AG04450 (cell line): ENCODE measurements around the gene AQP2. TPM values are rescaled to one million over a fixed set of nuclear protein-coding genes. Genes with fewer than 3 reads are reported as not detected.
"Not testable (repeated sequence)": the region's sequence is repeated elsewhere in the genome, so short reads cannot be mapped to it uniquely, and the experiment has no call there.

Experiments used
- CTCF ChIA-PET: fragments of 300-600, 350-600 bp; formaldehyde crosslinking; extraction: SDS; loops from one replicate; lab custom pipeline; 2022; ENCODE audit warnings: antibody characterized with exemption, inconsistent platforms; lab: Charles Lee
- POLR2A ChIA-PET: fragments of 350-600 bp; formaldehyde crosslinking; extraction: SDS; loops from one replicate; lab custom pipeline; 2021; ENCODE audit warnings: antibody characterized with exemption, inconsistent platforms; lab: Yijun Ruan, JAX
- DNase-seq: peaks from one replicate; pipeline ENCODE4 v3.0.0-alpha.2; 2011; ENCODE audit warnings: low read depth, low spot score
- H3K27ac ChIP-seq: one replicate; pipeline ENCODE4 v1.5.1; 2012; ENCODE audit warnings: low read depth, low read length, control low read depth
- H3K27me3 ChIP-seq: one replicate; pipeline ENCODE4 v1.6.0; 2012; ENCODE audit warnings: low read length; ENCODE audit not compliant: control insufficient read depth, insufficient read depth
- H3K4me3 ChIP-seq: 2 replicates; pipeline ENCODE4 v1.5.1; 2011; ENCODE audit warnings: mild to moderate bottlenecking, low read depth, low read length, control low read depth
- H3K9me3 ChIP-seq: 2 replicates; pipeline ENCODE4 v1.5.1; 2012; ENCODE audit warnings: low read length; ENCODE audit not compliant: control insufficient read depth, insufficient read depth
- polyA plus RNA-seq: library from polyadenylated mRNA; depleted of rRNA; stranded (reverse); fragments of >200 nt; gene quantifications from 2 replicates; pipeline ENCODE4 v1.2.3, GENCODE V29; 2011
- TF ChIP-seq, protein P1 (sequence below): IDR thresholded peaks from 2 replicates; pipeline ENCODE4 v1.5.1; 2011; ENCODE audit warnings: low read depth, low read length, control low read depth, inconsistent platforms

AQP2 gene
- polyA plus RNA-seq, 1 experiment, result not detected

GRCh38 chr12:49983892-49984291 lies 33.4 kb downstream of the AQP2 start:
- ChIA-PET POLR2A (interaction anchor here (0.9 to 1.1 kb wide), 2 partner anchors 67 to 114 kb away, joined by 4 read pairs; no protein-coding TSS in a partner anchor), CTCF (interaction anchor here (0.9 to 7.0 kb wide), 9 partner anchors 9 to 117 kb away, joined by 3 to 102 read pairs (median 5); partner anchors contain the start of gene RACGAP1)
- peak overlapping the region; percentile 47 for H3K27ac ChIP-seq

GRCh38 chr12:49984476-49985359 lies 34.2 kb downstream of the AQP2 start:
- ChIA-PET CTCF (interaction anchor here (0.9 to 7.0 kb wide), 9 partner anchors 9 to 118 kb away, joined by 3 to 102 read pairs (median 8); no protein-coding TSS in a partner anchor), POLR2A (interaction anchor here (0.9 to 1.1 kb wide), 2 partner anchors 66 to 115 kb away, joined by 4 read pairs; no protein-coding TSS in a partner anchor)
- no peak for DNase-seq
- no peaks in the 10 kb centered on the region for H3K27me3 ChIP-seq
- TF ChIP-seq, protein P1, sequence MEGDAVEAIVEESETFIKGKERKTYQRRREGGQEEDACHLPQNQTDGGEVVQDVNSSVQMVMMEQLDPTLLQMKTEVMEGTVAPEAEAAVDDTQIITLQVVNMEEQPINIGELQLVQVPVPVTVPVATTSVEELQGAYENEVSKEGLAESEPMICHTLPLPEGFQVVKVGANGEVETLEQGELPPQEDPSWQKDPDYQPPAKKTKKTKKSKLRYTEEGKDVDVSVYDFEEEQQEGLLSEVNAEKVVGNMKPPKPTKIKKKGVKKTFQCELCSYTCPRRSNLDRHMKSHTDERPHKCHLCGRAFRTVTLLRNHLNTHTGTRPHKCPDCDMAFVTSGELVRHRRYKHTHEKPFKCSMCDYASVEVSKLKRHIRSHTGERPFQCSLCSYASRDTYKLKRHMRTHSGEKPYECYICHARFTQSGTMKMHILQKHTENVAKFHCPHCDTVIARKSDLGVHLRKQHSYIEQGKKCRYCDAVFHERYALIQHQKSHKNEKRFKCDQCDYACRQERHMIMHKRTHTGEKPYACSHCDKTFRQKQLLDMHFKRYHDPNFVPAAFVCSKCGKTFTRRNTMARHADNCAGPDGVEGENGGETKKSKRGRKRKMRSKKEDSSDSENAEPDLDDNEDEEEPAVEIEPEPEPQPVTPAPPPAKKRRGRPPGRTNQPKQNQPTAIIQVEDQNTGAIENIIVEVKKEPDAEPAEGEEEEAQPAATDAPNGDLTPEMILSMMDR, result no peak
- no peaks in the 10 kb centered on the region for H3K9me3 ChIP-seq
- H3K4me3 ChIP-seq, result no peak overlapping the region
- peak overlapping the region; percentile 47 for H3K27ac ChIP-seq

More at GRCh38 chr12:49983892-49984291, 33.4 kb downstream of the AQP2 start:
- no peak overlapping the region; the same call in 1 of the 2 replicates for H3K4me3 ChIP-seq
- H3K27me3 ChIP-seq, result no peaks in the 10 kb centered on the region
- TF ChIP-seq, protein P1, result 0 out of 2 replicates have a peak, but pooled peaks have one; percentile 6
- no peaks in the 10 kb centered on the region for H3K9me3 ChIP-seq
- DNase-seq, result peak; percentile 67

GRCh38 chr12:49985981-49986380 lies 35.4 kb downstream of the AQP2 start:
- DNase-seq, result no peak
- Histone ChIP-seq H3K27ac (no peak overlapping the region), H3K4me3 (no peak overlapping the region), H3K9me3 (no peaks in the 10 kb centered on the region), H3K27me3 (no peaks in the 10 kb centered on the region)
- TF ChIP-seq, protein P1, result no peak
- POLR2A ChIA-PET, result no interaction called here
- CTCF ChIA-PET, result interaction anchor here (1.3 to 2.1 kb wide), 2 partner anchors 19 to 69 kb away, joined by 4 to 8 read pairs; no protein-coding TSS in a partner anchor

DNA sequence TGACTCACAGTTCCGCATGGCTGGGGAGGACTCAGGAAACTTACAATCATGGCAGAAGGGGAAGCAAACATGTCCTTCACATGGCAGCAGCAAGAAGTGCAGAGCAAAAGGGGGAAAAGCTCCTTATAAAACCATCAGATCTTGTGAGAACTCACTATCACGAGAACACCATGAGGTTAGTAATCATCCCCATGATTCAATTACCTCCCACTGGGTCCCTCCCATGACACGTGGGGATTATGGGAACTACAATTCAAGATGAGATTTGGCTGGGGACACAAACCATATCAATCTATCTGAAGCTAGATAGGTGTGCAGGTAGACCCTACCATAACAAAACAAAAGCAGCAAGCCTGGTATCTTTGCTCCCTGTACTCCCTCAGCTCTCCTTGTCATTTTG lies 35.9 kb downstream of the AQP2 start:
- H3K9me3 ChIP-seq, POLR2A ChIA-PET, DNase-seq, H3K27me3 ChIP-seq, H3K4me3 ChIP-seq, H3K27ac ChIP-seq: not testable (repeated sequence)
- CTCF ChIA-PET, result interaction anchor here (1.0 to 2.1 kb wide), 3 partner anchors 20 to 69 kb away, joined by 3 to 8 read pairs (median 4); no protein-coding TSS in a partner anchor

DNA sequence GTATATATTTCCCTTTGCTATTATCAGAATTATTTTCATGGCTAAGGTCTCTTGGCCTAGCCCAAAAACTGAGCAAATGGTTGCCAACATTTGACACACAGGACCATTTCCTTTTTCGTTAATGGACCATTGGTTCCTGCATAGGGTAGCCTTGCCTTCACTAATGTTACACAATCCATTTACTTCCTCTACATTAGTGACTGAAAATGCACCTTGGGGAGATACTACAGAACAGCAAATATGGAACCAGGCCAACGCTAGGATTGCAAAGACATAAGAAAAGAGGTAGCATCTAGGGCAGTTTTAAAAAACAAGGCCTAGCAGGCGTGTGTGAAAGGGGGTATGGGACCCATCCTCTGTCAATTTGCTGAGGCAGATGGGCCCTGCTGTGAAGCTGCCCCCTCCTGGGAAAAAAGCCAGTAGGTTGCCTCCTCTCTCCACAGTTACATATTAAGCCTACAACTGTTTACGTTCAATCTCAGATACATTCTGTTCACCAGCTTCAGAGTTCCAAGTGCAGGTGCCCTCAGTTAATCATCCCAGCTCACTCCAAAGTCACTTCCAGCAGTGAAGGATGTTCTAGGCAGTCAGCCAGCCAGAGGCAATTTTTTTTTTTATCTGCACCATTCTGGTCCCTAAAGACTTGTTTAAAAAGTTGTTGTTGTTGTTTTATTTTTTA lies 37.2 kb downstream of the AQP2 start:
- H3K27ac ChIP-seq, result no peak overlapping the region
- no peak for DNase-seq
- H3K27me3 ChIP-seq, result no peaks in the 10 kb centered on the region
- no peaks in the 10 kb centered on the region for H3K9me3 ChIP-seq
- POLR2A ChIA-PET, result no interaction called here
- no peak overlapping the region for H3K4me3 ChIP-seq
- TF ChIP-seq, protein P1, result no peak
- CTCF ChIA-PET, result interaction anchor here (0.6 to 1.0 kb wide), 3 partner anchors 12 to 23 kb away, joined by 3 to 11 read pairs (median 3); no protein-coding TSS in a partner anchor

- DNase-seq, H3K9me3 ChIP-seq, POLR2A ChIA-PET, H3K27me3 ChIP-seq, H3K4me3 ChIP-seq, H3K27ac ChIP-seq: not testable (repeated sequence)
- CTCF ChIA-PET, result interaction anchor here (0.6 to 1.4 kb wide), 3 partner anchors 22 to 49 kb away, joined by 3 to 7 read pairs (median 4); no protein-coding TSS in a partner anchor
These were observed 38.9 kb downstream of the AQP2 start for GRCh38 chr12:49989400-49989799.
